Femur (tissue), 1 donor: ENCODE results near the gene FLVCR2.

Experiments
- DNase-seq: peaks from one replicate; pipeline ENCODE4 v3.0.0-alpha.2; 2017

The FLVCR2 gene

GRCh38 chr14:75634848-75635247 is 56.4 kb downstream of the FLVCR2 start:
- DNase-seq, result no peak

- DNase-seq, result peak; percentile 76
These were observed 57.8 kb downstream of the FLVCR2 start for GRCh38 chr14:75636100-75636692.

DNA sequence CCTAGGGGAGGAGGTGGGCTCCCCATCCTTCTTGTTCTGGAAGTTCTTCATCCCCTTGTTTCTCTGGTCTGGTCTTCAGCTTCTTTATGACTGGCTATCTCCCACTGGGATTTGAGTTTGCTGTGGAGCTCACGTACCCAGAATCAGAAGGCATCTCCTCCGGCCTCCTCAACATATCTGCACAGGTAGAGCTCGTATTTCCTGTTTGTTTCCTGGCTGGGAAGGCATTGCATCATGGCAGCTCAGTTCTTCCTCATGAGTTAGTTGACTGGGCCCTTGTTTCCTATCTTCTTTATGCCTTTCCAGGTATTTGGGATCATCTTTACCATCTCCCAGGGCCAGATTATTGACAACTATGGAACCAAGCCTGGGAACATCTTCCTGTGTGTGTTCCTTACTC is 62.5 kb downstream of the FLVCR2 start:
- no peak for DNase-seq

- no peak for DNase-seq
These were observed 65.6 kb downstream of the FLVCR2 start for GRCh38 chr14:75643985-75644384.

GRCh38 chr14:75645056-75645455 is 66.6 kb downstream of the FLVCR2 start:
- DNase-seq, result no peak

DNA sequence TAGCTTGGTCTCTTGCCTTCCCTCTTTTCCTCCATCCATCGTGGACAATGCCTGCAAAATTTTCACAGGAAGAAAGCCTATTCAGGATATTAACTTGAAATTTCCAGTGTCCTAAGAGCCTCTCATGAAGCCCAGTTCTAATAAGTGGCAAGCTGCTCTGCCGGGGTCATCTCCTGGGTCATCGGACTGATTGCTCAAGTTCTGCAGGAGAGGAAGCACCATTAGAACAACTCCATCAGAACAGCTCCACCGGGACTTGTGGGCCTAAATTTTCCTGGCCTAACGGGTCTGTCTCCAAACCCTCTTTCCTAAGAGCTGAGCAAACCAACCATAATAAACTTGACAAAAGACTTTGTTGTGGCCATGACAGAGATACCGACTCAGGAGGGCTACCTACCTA is 68.3 kb downstream of the FLVCR2 start:
- no peak for DNase-seq

GRCh38 chr14:75647640-75648039 is 69.2 kb downstream of the FLVCR2 start:
- no peak for DNase-seq

GRCh38 chr14:75648066-75648838 is 69.8 kb downstream of the FLVCR2 start:
- DNase-seq, result peak; percentile 78

GRCh38 chr14:75649337-75649736 is 70.9 kb downstream of the FLVCR2 start:
- DNase-seq, result no peak

GRCh38 chr14:75649773-75650172 is 71.4 kb downstream of the FLVCR2 start:
- DNase-seq, result no peak

GRCh38 chr14:75650253-75651058 is 72.0 kb downstream of the FLVCR2 start:
- DNase-seq, result no peak

- no peak for DNase-seq
These were observed 75.1 kb downstream of the FLVCR2 start for GRCh38 chr14:75653563-75653962.

DNA sequence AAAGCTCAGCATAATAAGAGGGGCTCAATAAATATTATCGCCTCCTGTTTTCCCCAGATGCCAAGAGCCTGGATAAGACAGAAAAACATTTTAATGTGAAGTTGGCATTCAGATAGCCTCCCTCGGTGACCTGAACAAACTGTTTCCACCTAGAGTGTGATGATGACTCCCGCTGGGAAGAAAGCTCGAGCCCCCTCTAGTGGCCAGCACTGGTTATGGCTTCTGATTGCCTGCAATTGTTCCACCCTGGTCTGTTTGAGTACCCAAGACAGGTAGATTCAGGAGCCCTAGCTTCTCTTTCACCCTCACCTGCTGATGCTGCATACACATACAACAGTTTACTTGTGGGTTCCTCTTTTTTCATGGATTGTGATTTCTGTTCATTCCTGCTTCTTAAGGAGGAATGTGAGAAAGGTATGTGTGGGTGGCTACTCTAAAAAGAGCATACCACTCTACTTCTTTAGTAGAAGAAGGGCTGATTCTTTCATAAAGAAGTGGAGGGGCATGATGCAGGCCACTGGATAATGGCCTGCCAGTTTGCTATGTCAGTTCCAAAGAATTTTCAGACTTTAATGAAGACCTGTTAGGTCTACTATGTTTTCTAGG is 75.8 kb downstream of the FLVCR2 start:
- DNase-seq, result peak; percentile 84

GRCh38 chr14:75655235-75655634 is 76.8 kb downstream of the FLVCR2 start:
- no peak for DNase-seq

- DNase-seq, result no peak
These were observed 78.9 kb downstream of the FLVCR2 start for GRCh38 chr14:75657331-75657730.

GRCh38 chr14:75658957-75659356 is 80.5 kb downstream of the FLVCR2 start:
- no peak for DNase-seq

GRCh38 chr14:75660238-75660629 is 81.8 kb downstream of the FLVCR2 start:
- no peak for DNase-seq

GRCh38 chr14:75660630-75661498 is 82.4 kb downstream of the FLVCR2 start, which contains the start of the genes ERG28 and TTLL5:
Gene ERG28, minus strand, starts transcription at chr14:75660876. Its CDS starts 3,374 bp downstream, at chr14:75657502.
Gene TTLL5, plus strand, starts transcription at chr14:75661246. Its CDS starts 1,904 bp downstream, at chr14:75663150.
- DNase-seq, result peak; percentile 98

DNA sequence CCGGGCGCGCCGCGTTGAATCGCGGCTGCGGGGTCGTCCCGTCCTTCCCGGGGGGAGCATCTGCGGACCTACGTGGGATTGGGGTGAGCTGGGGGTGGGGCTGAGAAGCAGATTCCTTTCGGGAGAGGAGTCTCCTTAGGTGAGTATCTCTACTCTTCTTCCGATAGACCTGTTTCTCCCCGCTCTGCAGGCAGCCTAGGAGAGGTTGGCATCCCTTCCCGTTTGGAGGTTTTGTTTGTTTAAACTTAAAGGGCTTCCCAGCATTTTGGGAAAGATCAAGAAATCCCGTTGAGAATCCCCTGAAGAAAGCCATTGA is 83.0 kb downstream of the FLVCR2 start:
- DNase-seq, result no peak

DNA sequence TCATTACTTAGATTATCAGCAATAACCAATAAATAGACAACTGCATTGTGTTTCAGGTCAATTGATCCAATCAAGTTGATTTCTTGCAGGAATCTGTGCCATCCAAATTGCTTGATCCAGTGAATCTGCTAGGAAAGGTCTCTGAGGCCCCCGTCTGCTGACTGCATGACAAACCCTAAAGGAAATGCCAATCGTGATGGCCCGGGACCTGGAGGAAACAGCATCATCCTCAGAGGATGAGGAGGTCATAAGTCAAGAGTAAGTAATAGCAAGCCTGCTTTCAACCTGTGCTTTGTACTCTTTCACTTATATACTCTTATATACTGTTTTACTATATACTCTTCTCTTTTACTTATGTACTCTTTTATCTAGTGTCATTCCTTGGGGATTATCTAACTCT is 84.5 kb downstream of the FLVCR2 start:
- DNase-seq, result no peak

DNA sequence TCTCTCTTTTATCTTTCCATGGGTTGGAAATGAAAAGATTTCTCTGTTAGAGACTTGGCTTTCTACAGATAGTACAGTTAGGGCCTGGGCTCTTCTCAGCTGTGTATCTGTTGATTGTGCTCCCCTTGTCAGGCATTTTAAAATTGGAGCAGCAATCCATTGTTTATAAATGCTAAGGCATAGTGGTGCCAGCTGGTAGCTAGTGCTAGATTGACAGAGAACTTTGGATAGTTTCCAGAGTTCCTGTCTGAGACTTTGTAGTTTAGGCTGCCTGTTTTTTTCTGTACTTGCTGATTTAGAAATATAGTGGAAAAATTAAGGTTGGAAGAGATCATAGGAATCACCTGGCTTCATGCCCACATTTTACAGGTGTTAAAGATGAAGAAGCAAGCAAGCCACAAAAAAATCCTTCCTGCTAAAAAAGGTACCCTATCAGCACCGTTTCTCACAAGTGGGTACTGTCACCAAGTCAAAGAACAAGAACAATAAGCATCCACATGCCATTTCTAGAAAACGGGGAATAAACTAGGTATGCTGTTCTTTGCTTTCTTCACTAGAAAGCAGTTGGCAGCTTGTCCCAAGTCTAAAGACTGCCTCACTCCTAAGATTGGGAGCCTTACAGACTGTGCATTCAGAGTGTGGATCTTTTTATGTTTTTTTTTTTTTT is 88.8 kb downstream of the FLVCR2 start:
- DNase-seq, result no peak
